Ovary (tissue), 9 donors: Measurements from ENCODE around the gene VWA3B. TPM values are rescaled to one million over a fixed set of nuclear protein-coding genes. Genes with fewer than 3 reads are reported as not detected.

Source experiments
- DNase-seq, 5 donors: peaks; one replicate each; pipeline ENCODE4 v3.0.0-alpha.2; 2019 to 2020
- H3K27ac ChIP-seq, 2 donors: fragments of 200-600 bp; one replicate each; pipeline versions ENCODE4 v1.5.1 to v1.8.0; 2019 to 2022
- H3K27me3 ChIP-seq: fragments of 200-600 bp; one replicate; pipeline ENCODE4 v1.8.0; 2022
- H3K36me3 ChIP-seq: fragments of 200-600 bp; sonication (generic); one replicate; pipeline ENCODE4 v1.5.1; 2019
- H3K4me1 ChIP-seq: one replicate; pipeline ENCODE4 v1.8.1; 2013; ENCODE audit warnings: mild to moderate bottlenecking, moderate library complexity; ENCODE audit not compliant: insufficient read depth
- H3K4me3 ChIP-seq: fragments of 200-600 bp; sonication (generic); one replicate; pipeline ENCODE4 v1.5.1; 2017
- H3K9me3 ChIP-seq, 2 donors: fragments of 200-600 bp in 1 of 2; sonication (generic) in 1 of 2; one replicate each; pipeline versions ENCODE4 v1.5.1 to v1.8.1; 2013 to 2019; ENCODE audit warnings: mild to moderate bottlenecking in 1 of 2, moderate library complexity in 1 of 2
- EP300 ChIP-seq: sonication (generic); formaldehyde crosslinking; IDR thresholded peaks from one replicate; pipeline ENCODE4 v1.6.1; 2017; ENCODE audit warnings: antibody characterized with exemption
- POLR2A ChIP-seq: fragments of 450-650 bp; IDR thresholded peaks from one replicate; pipeline ENCODE4 v1.6.1; 2017; ENCODE audit warnings: antibody characterized with exemption, mild to moderate bottlenecking, moderate library complexity
- WGBS, 3 donors: extraction: QIAGEN DNeasy Blood & Tissue Kit in 1 of 3; methylation state at CpG; one replicate each; pipeline versions ENCODE4 v1.1.5 to v1.1.7; 2013 to 2017; 5-methylcytosine and 5-hydroxymethylcytosine counted together
- intact Hi-C, 4 donors: fragments of 100-400 bp; cut with DNase I; formaldehyde crosslinking; loops; one replicate each; pipeline versions ENCODE4 v1.11.0 to v1.15.1; 2022 to 2023
- polyA plus RNA-seq, 2 donors: library from polyadenylated mRNA; stranded (reverse); fragments of 200-250 nt in 1 of 2; fragments of 350-450 nt in 1 of 2; fragmentation: Illumina TruSeq in 1 of 2; extraction: RNeasy Lipid Tissue Mini Kit (QIAGEN cat#74804) in 1 of 2; gene quantifications; one replicate each; pipeline ENCODE4 v1.2.3, GENCODE V29; 2013 to 2014
- total RNA-seq, 7 donors: library from RNA; depleted of rRNA in 2 of 7; stranded (reverse); fragments of >200 nt in 2 of 7; fragmentation: NEBNext Ultra II Directional in 3 of 7; extraction: Animal tissue kit (Norgen Biotek cat#: 25700) in 3 of 7; gene quantifications; one replicate each; pipeline versions ENCODE4 v1.1.0 to v1.2.4, GENCODE V29; 2016 to 2023
- TF ChIP-seq, protein P1 (sequence below), 3 donors: fragments of 450-650 bp in 2 of 3; fragments of 200-600 bp in 1 of 3; IDR thresholded peaks; one replicate each; pipeline versions ENCODE4 v1.5.1 to v1.8.0; 2016 to 2022; ENCODE audit warnings: antibody characterized with exemption in 3 of 3, mild to moderate bottlenecking in 1 of 3
- donor health status: DM: no; HTN: no; CAD: no; lungs with moderate emphysema.
- donor health status: DM: no; HTN: no; CAD: no.
- donor health status: Bipolar disorder and iron deficiency.
- donor health status: DM: yes; HTN: yes; CAD: no.
- donor health status: DM: no; HTN: no; CAD: no.
- donor health status: DM: yes; HTN: yes; CAD: no.

Gene VWA3B
- total and polyA plus RNA-seq, 9 donors, result 0.56 to 15.7 (median 1.1) TPM

- Histone ChIP-seq H3K4me3 (no peak overlapping the region), H3K9me3 (no peaks in the 10 kb centered on the region), H3K4me1 (no peaks in the 10 kb centered on the region), H3K27me3 (no peaks in the 10 kb centered on the region), H3K36me3 (no peaks in the 10 kb centered on the region), H3K27ac (no peak overlapping the region)
- DNase-seq, result no peak
- 83 to 85% (median 84%) methylated on average over 6 of the region's 6 CpGs for WGBS, 3 donors
- TF ChIP-seq POLR2A, result no peak
- TF ChIP-seq, protein P1, sequence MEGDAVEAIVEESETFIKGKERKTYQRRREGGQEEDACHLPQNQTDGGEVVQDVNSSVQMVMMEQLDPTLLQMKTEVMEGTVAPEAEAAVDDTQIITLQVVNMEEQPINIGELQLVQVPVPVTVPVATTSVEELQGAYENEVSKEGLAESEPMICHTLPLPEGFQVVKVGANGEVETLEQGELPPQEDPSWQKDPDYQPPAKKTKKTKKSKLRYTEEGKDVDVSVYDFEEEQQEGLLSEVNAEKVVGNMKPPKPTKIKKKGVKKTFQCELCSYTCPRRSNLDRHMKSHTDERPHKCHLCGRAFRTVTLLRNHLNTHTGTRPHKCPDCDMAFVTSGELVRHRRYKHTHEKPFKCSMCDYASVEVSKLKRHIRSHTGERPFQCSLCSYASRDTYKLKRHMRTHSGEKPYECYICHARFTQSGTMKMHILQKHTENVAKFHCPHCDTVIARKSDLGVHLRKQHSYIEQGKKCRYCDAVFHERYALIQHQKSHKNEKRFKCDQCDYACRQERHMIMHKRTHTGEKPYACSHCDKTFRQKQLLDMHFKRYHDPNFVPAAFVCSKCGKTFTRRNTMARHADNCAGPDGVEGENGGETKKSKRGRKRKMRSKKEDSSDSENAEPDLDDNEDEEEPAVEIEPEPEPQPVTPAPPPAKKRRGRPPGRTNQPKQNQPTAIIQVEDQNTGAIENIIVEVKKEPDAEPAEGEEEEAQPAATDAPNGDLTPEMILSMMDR (IDR thresholded peaks at IDR 0.05), result no peak
- TF ChIP-seq EP300, result no peak
- intact Hi-C loops, result no loop called here
These were observed 27.8 kb downstream of the VWA3B start for GRCh38 chr2:98114643-98115330.

DNA sequence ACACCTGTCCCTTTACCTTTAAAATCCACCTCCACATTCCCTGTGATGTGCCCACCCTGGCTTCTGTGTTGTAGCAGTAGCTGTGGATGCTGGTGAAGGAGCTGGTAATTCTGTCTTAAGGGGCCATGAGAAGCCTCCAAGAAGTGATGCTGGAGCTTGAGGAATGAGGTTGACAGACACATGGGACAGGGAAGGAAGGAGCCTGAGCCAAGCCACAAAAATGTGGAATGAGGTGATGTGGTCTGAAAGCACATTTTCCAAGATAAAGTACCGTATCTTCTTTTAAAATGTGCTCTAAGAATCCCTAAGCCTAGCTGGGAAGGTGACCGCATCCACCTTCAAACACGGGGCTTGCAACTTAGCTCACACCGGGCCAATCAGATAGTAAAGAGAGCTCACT is 31.2 kb downstream of the VWA3B start:
- H3K4me3 ChIP-seq, result no peak overlapping the region
- no peaks in the 10 kb centered on the region for H3K27me3 ChIP-seq
- intact Hi-C loops, result no loop called here
- TF ChIP-seq EP300 (no peak), POLR2A (no peak)
- TF ChIP-seq, protein P1 (IDR thresholded peaks at IDR 0.05), result no peak
- no peaks in the 10 kb centered on the region for H3K36me3 ChIP-seq
- 49 to 59% (median 51%) methylated on average over 4 of the region's 4 CpGs for WGBS, 3 donors
- no peaks in the 10 kb centered on the region for H3K9me3 ChIP-seq
- DNase-seq, result no peak
- H3K4me1 ChIP-seq, result no peaks in the 10 kb centered on the region
- no peak overlapping the region for H3K27ac ChIP-seq

DNA sequence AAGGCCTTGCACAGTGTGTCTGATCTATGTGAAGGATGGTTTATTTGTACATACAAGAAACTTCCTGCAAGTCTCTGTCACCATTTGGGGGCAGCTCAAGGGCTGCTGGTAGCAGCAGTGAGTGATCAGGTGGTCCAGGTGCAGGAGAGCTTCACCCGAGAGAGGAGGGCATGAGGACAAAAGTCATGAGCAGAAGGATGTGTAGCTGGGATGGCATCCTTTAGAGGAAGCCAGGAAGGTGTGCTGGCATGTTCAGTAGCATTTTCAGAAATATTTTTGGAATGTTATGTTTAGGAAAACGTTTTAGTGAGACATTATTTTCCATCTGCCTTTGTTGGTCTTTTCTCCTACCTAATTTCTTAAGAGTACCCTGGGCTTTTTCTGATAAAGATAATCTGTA is 31.9 kb downstream of the VWA3B start:
- intact Hi-C loops, result no loop called here
- Histone ChIP-seq H3K9me3 (no peaks in the 10 kb centered on the region), H3K27me3 (no peaks in the 10 kb centered on the region), H3K36me3 (no peaks in the 10 kb centered on the region), H3K27ac (no peak overlapping the region), H3K4me1 (no peaks in the 10 kb centered on the region), H3K4me3 (no peak overlapping the region)
- no peak for TF ChIP-seq EP300
- no peak for DNase-seq
- 36 to 46% (median 39%) methylated on average over 2 of the region's 2 CpGs for WGBS, 3 donors

DNA sequence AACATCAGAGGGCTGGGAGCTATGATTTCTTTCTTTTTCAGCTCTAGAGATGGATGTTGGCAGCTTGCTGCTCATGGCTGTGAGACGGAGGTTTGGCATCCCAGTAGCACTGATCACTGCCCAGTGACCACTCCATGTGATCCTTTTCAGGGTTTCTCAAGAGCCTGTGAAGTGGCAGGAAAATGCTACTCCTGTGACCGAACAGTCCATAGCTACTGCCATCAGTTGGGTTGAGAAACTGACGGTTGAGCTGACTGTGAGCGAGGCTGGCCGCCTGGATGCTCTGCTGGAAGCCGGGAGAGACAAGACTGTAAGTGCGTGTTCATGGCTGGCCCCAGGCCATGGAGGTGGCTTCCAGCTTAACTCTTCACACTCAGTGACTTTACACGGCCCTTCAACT is 34.2 kb downstream of the VWA3B start:
- no peaks in the 10 kb centered on the region for H3K36me3 ChIP-seq
- H3K27ac ChIP-seq, result no peak overlapping the region
- no peaks in the 10 kb centered on the region for H3K27me3 ChIP-seq
- 70 to 92% (median 85%) methylated on average over 8 of the region's 8 CpGs for WGBS, 3 donors
- H3K4me1 ChIP-seq, result no peaks in the 10 kb centered on the region
- TF ChIP-seq, protein P1 (IDR thresholded peaks at IDR 0.05), result no peak
- TF ChIP-seq POLR2A (no peak), EP300 (no peak)
- H3K9me3 ChIP-seq, result no peaks in the 10 kb centered on the region
- no peak for DNase-seq
- intact Hi-C loops, result no loop called here
- no peak overlapping the region for H3K4me3 ChIP-seq

DNA sequence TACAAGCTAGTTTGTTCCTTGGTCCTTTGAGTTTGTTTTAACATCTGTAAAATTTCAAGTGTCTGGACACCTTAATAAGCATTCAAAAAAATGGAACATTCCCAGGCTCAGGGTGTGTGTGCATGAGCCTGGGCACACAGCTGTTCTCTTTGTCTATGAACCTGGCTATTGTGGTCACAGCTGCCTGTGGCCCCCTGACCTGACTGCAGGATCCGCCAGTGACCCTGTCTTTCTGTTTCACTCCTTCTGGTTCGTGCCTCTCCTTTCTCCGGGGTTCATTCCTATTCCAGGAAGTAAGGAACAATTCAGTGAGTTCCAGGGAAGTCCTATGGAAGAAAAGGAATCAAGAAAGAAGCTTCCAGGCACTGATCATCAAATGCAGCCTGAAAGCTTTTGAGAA is 35.6 kb downstream of the VWA3B start:
- Histone ChIP-seq H3K9me3 (no peaks in the 10 kb centered on the region), H3K36me3 (no peaks in the 10 kb centered on the region), H3K27me3 (no peaks in the 10 kb centered on the region), H3K4me1 (no peaks in the 10 kb centered on the region), H3K4me3 (no peak overlapping the region), H3K27ac (no peak overlapping the region)
- no peak for DNase-seq
- intact Hi-C loops, result no loop called here
- 13 to 26% (median 23%) methylated on average over 3 of the region's 3 CpGs for WGBS, 3 donors
- no peak for TF ChIP-seq EP300
